Measurements from ENCODE around the gene COL13A1. TPM values are rescaled to one million over a fixed set of nuclear protein-coding genes. Genes with fewer than 3 reads are reported as not detected.

Gene COL13A1
- total RNA-seq, 6 donors from 2014 or later: 4.3 to 21.2 (median 10.4) TPM

DNA sequence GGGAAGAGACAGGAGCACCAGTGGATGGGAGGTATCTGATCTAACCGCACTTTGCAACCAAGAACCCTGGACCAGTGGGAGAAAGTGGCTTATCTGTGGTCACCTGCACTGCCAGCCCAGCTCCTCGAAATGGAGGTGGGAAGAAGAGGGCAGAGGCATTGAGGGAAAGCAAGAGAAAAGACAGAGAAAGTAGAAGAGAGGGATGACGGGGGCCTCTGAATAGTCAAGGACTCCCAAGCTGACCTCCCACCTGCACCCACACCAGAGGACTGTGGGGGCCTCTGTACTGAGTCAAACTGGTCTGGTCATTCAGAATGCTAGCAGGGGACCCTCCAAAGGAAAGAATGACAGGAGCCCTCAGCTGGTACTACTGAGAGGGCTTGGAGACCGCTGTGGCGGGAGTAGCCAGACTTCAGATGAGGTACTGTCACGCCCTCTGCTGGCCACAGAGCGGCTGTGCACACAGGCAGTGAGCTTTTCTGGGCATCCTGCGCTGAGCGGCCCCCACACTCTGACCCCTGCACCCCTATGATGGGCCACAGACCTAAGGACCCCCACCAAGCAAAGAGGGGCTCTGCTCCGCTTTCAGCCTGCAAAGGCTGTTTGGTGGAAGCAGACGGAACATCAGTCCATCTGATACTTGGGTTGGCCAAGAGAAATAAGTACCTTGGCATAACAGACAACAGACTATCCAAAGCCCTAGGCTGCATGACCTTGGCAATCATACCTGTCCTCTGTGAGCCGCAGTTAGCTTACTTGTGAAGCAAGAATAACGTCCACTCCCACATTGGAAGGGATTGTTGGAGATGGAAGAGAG, 112.9 kb downstream of the COL13A1 start:
- 27 to 39% methylated on average over 8 to 13 of the region's 13 CpGs for WGBS, 2 donors
- DNase-seq (peak in 1 of 2 donors; percentile 65), ATAC-seq (ENCODE audit: low FRiP score in 2 of 2) (peak; percentile 70 to 79)

DNA sequence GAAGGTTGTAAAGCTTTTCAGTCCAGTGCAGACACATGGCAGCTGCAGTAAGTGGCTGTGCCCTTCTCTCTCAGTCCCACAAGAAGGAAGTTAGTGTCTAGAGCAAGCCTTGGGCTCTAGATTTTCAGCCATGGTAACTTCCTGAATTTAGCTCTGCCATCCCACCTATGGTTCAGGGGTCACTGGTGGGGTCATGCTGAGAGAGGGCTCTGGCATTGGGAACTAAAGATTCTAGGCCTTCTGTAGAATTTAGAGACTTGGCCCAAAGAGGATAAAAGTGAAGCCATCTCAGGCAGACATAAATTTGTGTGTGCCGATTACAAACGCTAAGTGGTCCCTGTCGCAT, 113.5 kb downstream of the COL13A1 start:
- no peaks in the 10 kb centered on the region for H3K9me3 ChIP-seq
- peaks cover 14 to 28% (median 20%) of the 10 kb centered on the region in 4 donors for H3K4me1 ChIP-seq
- no peak overlapping the region for H3K27ac ChIP-seq
- H3K27me3 ChIP-seq: no peaks in the 10 kb centered on the region
- H3K4me3 ChIP-seq: no peak overlapping the region
- no peak for TF ChIP-seq EP300 (IDR thresholded peaks at IDR 0.05)
- no peak for TF ChIP-seq POLR2A (IDR thresholded peaks at IDR 0.05)
- no peak for TF ChIP-seq POLR2AphosphoS5 (IDR thresholded peaks at IDR 0.05)
- TF ChIP-seq, protein P1, sequence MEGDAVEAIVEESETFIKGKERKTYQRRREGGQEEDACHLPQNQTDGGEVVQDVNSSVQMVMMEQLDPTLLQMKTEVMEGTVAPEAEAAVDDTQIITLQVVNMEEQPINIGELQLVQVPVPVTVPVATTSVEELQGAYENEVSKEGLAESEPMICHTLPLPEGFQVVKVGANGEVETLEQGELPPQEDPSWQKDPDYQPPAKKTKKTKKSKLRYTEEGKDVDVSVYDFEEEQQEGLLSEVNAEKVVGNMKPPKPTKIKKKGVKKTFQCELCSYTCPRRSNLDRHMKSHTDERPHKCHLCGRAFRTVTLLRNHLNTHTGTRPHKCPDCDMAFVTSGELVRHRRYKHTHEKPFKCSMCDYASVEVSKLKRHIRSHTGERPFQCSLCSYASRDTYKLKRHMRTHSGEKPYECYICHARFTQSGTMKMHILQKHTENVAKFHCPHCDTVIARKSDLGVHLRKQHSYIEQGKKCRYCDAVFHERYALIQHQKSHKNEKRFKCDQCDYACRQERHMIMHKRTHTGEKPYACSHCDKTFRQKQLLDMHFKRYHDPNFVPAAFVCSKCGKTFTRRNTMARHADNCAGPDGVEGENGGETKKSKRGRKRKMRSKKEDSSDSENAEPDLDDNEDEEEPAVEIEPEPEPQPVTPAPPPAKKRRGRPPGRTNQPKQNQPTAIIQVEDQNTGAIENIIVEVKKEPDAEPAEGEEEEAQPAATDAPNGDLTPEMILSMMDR (IDR thresholded peaks at IDR 0.05): no peak
- no peaks in the 10 kb centered on the region for H3K36me3 ChIP-seq
- ATAC-seq (ENCODE audit: low FRiP score in 2 of 2) (no peak), DNase-seq (no peak)
- WGBS, 2 donors: 83 to 94% methylated on average over 3 of the region's 3 CpGs

More for the DNA sequence above, 112.9 kb downstream of the COL13A1 start:
- Histone ChIP-seq H3K4me1 (peaks cover 14 to 28% (median 20%) of the 10 kb centered on the region in 4 donors), H3K27ac (no peak overlapping the region), H3K9me3 (no peaks in the 10 kb centered on the region), H3K27me3 (no peaks in the 10 kb centered on the region), H3K36me3 (no peaks in the 10 kb centered on the region), H3K4me3 (no peak overlapping the region)
- peak in 1 of 4 donors; percentile 11 for TF ChIP-seq POLR2A (IDR thresholded peaks at IDR 0.05)
- TF ChIP-seq EP300 (IDR thresholded peaks at IDR 0.05): no peak
- TF ChIP-seq, protein P1 (IDR thresholded peaks at IDR 0.05): peak; percentile 74 to 94 (median 88)
- no peak for TF ChIP-seq POLR2AphosphoS5 (IDR thresholded peaks at IDR 0.05)

DNA sequence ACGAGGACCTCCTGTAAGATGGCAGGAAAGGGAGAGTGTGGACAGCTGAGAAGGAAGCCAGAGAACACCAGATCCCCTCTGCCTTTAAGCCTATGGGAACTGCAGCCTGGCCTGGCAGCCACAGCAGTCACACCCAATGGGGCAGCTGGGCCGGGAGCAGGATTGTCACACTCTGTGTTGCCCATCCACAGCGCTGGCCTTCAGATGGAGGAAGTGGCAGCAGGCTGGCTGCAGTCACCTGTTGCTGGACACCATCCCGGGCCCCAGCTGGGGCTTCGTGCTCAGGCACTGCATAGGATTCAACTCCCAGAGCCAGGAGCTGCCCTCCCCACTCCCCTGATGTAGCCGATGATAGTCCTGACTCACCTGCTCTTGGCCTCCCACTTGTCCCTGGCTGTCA, 114.4 kb downstream of the COL13A1 start:
- Histone ChIP-seq H3K27ac (no peak overlapping the region), H3K36me3 (no peaks in the 10 kb centered on the region), H3K4me1 (peaks cover 12 to 26% (median 18%) of the 10 kb centered on the region in 4 donors), H3K4me3 (no peak overlapping the region), H3K9me3 (no peaks in the 10 kb centered on the region), H3K27me3 (no peaks in the 10 kb centered on the region)
- ATAC-seq (ENCODE audit: low FRiP score in 2 of 2) (no peak), DNase-seq (no peak)
- WGBS, 2 donors: 50 to 67% methylated on average over 2 to 6 of the region's 6 CpGs
- TF ChIP-seq POLR2A (IDR thresholded peaks at IDR 0.05) (no peak), POLR2AphosphoS5 (IDR thresholded peaks at IDR 0.05) (no peak), EP300 (IDR thresholded peaks at IDR 0.05) (no peak)
- TF ChIP-seq, protein P1 (IDR thresholded peaks at IDR 0.05): no peak

DNA sequence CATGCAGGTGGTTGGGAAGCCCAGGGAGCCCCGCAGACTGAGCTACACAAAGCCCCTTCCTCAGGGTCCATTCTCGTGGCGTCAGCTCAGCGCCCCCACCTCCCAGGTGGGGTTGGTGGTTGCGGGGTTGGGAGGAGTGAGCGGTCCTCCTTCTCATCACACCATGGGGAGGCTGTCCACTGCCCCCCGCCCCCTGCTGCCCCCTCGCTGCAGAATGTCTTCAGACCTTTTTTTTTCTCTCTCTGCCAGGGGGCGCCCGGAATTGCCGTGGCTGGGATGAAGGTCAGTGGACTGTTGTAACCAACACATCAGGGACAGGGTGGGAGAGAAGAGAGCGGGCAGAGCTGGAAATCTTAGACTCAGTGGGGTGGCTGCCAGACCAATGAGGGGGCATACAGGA, 116.3 kb downstream of the COL13A1 start:
- WGBS, 2 donors: 46 to 70% methylated on average over 11 to 12 of the region's 12 CpGs
- H3K36me3 ChIP-seq: no peaks in the 10 kb centered on the region
- no peaks in the 10 kb centered on the region for H3K27me3 ChIP-seq
- TF ChIP-seq POLR2A (IDR thresholded peaks at IDR 0.05): no peak
- TF ChIP-seq, protein P1 (IDR thresholded peaks at IDR 0.05): no peak
- TF ChIP-seq EP300 (IDR thresholded peaks at IDR 0.05): no peak
- no peak for TF ChIP-seq POLR2AphosphoS5 (IDR thresholded peaks at IDR 0.05)
- no peak overlapping the region for H3K4me3 ChIP-seq
- DNase-seq: no peak
- no peak for ATAC-seq (ENCODE audit: low FRiP score in 2 of 2)
- H3K9me3 ChIP-seq: no peaks in the 10 kb centered on the region
- peaks cover 0 to 8% (median 2%) of the 10 kb centered on the region in 4 donors for H3K4me1 ChIP-seq
- no peak overlapping the region for H3K27ac ChIP-seq

Measured in upper lobe of left lung (tissue), 6 donors.